ENCODE data around the gene KAT8.
A peak's percentile ranks its signal among the peaks of the same experiment; 100 is the strongest.

The KAT8 gene

GRCh38 chr16:31108035-31108793, 9.2 kb upstream of the KAT8 start, which contains the start of gene BCKDK:
TSS of gene BCKDK (plus strand) at chr16:31108386. CDS start at chr16:31109224, 838 bp downstream.
- DNase-seq (ENCODE audit: low read depth): no peak

GRCh38 chr16:31108794-31109558, 8.5 kb upstream of the KAT8 start:
- no peak for DNase-seq (ENCODE audit: low read depth)

GRCh38 chr16:31109622-31110021, 7.8 kb upstream of the KAT8 start:
- no peak for DNase-seq (ENCODE audit: low read depth)

- DNase-seq (ENCODE audit: low read depth): no peak
These were observed 7.1 kb upstream of the KAT8 start for GRCh38 chr16:31110106-31111034.

GRCh38 chr16:31111881-31112466, 5.5 kb upstream of the KAT8 start:
- no peak for DNase-seq (ENCODE audit: low read depth)

- no peak for DNase-seq (ENCODE audit: low read depth)
These were observed 4.8 kb upstream of the KAT8 start for GRCh38 chr16:31112711-31113110.

- DNase-seq (ENCODE audit: low read depth): no peak
These were observed 4.0 kb upstream of the KAT8 start for GRCh38 chr16:31113121-31114120.

GRCh38 chr16:31114468-31114867, 3.0 kb upstream of the KAT8 start:
- DNase-seq (ENCODE audit: low read depth): no peak

- peak; percentile 76 for DNase-seq (ENCODE audit: low read depth)
These were observed 1.0 kb downstream of the KAT8 start for GRCh38 chr16:31118223-31119155.

- no peak for DNase-seq (ENCODE audit: low read depth)
These were observed 2.7 kb downstream of the KAT8 start for GRCh38 chr16:31120129-31120528.

- DNase-seq (ENCODE audit: low read depth): no peak
These were observed 8.4 kb downstream of the KAT8 start for GRCh38 chr16:31125844-31126243.

- DNase-seq (ENCODE audit: low read depth): no peak
These were observed 9.7 kb downstream of the KAT8 start for GRCh38 chr16:31127182-31127581.

GRCh38 chr16:31128711-31129567, 11.5 kb downstream of the KAT8 start:
- DNase-seq (ENCODE audit: low read depth): no peak

GRCh38 chr16:31129568-31130335, 12.3 kb downstream of the KAT8 start:
- no peak for DNase-seq (ENCODE audit: low read depth)

GRCh38 chr16:31130336-31130891, 12.9 kb downstream of the KAT8 start:
- DNase-seq (ENCODE audit: low read depth): no peak

GRCh38 chr16:31130899-31131298, 13.4 kb downstream of the KAT8 start:
- DNase-seq (ENCODE audit: low read depth): no peak

GRCh38 chr16:31131416-31131815, 14.0 kb downstream of the KAT8 start:
- no peak for DNase-seq (ENCODE audit: low read depth)
